ENCODE results near the gene TMEM255B.

GRCh38 chr13:113762075-113762474, 3.0 kb downstream of the TMEM255B start:
- no peak for TF ChIP-seq GATA2 (IDR thresholded peaks at IDR 0.05; ENCODE audit: low read depth, low read length)
- no peak for TF ChIP-seq GATA3 (IDR thresholded peaks at IDR 0.05; ENCODE audit: low read depth, low read length)
